ENCODE results near the gene BEST2.
"Not testable (repeated sequence)": the region's sequence is repeated elsewhere in the genome, so short reads cannot be mapped to it uniquely, and the experiment has no call there.

BEST2 gene

DNA sequence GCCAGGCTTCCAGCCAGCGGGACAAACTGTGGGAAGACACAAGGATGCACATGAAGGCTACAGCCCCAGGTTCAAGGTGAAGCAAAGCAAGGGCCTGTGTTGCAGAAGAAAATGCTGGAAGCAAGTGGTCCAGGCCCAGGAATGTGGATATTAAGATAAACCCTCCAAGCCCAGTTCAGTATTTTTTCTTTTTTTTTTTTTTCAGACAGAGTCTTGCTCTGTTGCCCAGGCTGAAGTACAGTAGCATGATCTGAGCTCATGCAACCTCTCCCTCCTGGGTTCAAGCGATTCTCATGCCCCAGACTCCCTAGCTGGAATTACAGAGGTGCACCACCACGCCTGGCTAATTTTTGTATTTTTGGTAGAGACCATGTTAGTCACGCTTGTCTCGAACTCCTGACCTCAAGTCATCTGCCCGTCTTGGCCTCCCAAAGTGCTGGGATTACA lies 45.6 kb downstream of the BEST2 start:
- Histone ChIP-seq H3F3A (ENCODE audit: insufficient read depth, low read length) (no peaks in the 10 kb centered on the region), H4K20me1 (ENCODE audit: insufficient read depth, low read length) (no peaks in the 10 kb centered on the region), H3K4me3 (ENCODE audit: low read depth, low read length, poor library complexity, severe bottlenecking) (no peak overlapping the region), H3K9me2 (ENCODE audit: low read depth, low read length) (no peaks in the 10 kb centered on the region), H3K4me1 (ENCODE audit: insufficient read depth, low read length, severe bottlenecking) (peaks cover 33% of the 10 kb centered on the region), H3K9me3 (ENCODE audit: low read length) (no peaks in the 10 kb centered on the region), H3K36me3 (ENCODE audit: insufficient read depth, low read length) (peaks cover 16% of the 10 kb centered on the region; the same call in 1 of the 2 replicates), H2AFZ (ENCODE audit: low read length) (no peak overlapping the region), H3K4me2 (ENCODE audit: low read length) (no peak overlapping the region), H3K79me2 (ENCODE audit: insufficient read depth, low read length) (no peaks in the 10 kb centered on the region), H3K9ac (ENCODE audit: low read length) (no peak overlapping the region), H3K27me3 (ENCODE audit: insufficient read depth, low read length) (no peaks in the 10 kb centered on the region), H3K27ac (ENCODE audit: low read depth, low read length, poor library complexity, severe bottlenecking) (no peak overlapping the region)
- TF ChIP-seq EZH2 (IDR thresholded peaks at IDR 0.05; ENCODE audit: borderline replicate concordance, low read length): no peak
- TF ChIP-seq, protein P1, sequence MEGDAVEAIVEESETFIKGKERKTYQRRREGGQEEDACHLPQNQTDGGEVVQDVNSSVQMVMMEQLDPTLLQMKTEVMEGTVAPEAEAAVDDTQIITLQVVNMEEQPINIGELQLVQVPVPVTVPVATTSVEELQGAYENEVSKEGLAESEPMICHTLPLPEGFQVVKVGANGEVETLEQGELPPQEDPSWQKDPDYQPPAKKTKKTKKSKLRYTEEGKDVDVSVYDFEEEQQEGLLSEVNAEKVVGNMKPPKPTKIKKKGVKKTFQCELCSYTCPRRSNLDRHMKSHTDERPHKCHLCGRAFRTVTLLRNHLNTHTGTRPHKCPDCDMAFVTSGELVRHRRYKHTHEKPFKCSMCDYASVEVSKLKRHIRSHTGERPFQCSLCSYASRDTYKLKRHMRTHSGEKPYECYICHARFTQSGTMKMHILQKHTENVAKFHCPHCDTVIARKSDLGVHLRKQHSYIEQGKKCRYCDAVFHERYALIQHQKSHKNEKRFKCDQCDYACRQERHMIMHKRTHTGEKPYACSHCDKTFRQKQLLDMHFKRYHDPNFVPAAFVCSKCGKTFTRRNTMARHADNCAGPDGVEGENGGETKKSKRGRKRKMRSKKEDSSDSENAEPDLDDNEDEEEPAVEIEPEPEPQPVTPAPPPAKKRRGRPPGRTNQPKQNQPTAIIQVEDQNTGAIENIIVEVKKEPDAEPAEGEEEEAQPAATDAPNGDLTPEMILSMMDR (IDR thresholded peaks at IDR 0.05; ENCODE audit: low read length): no peak

DNA sequence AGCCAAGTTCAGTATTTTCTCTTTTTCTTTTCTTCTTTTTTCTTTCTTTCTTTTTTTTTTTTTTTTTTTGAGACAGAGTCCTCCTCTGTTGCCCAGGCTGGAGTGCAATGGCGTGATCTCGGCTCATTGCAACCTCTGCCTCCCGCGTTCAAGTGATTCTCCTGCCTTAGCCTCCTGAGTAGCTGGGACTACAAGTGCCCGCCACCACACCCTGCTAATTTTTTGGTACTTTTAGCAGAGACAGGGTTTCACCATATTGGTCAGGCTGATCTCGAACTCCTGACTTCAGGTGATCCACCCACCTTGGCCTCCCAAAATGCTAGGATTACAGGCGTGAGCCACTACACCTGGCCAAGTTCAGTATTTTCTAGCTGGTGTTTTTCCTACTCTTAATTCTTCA lies 46.0 kb downstream of the BEST2 start:
- not testable (repeated sequence) for H3K9me2 ChIP-seq (ENCODE audit: low read depth, low read length); H3F3A ChIP-seq (ENCODE audit: insufficient read depth, low read length); H3K79me2 ChIP-seq (ENCODE audit: insufficient read depth, low read length); H3K9ac ChIP-seq (ENCODE audit: low read length); H2AFZ ChIP-seq (ENCODE audit: low read length); H3K4me3 ChIP-seq (ENCODE audit: low read depth, low read length, poor library complexity, severe bottlenecking); H3K27ac ChIP-seq (ENCODE audit: low read depth, low read length, poor library complexity, severe bottlenecking); H3K9me3 ChIP-seq (ENCODE audit: low read length); H4K20me1 ChIP-seq (ENCODE audit: insufficient read depth, low read length); H3K4me2 ChIP-seq (ENCODE audit: low read length); H3K27me3 ChIP-seq (ENCODE audit: insufficient read depth, low read length)
- Histone ChIP-seq H3K36me3 (ENCODE audit: insufficient read depth, low read length) (peaks cover 16% of the 10 kb centered on the region; the same call in 1 of the 2 replicates), H3K4me1 (ENCODE audit: insufficient read depth, low read length, severe bottlenecking) (peaks cover 37% of the 10 kb centered on the region)

DNA sequence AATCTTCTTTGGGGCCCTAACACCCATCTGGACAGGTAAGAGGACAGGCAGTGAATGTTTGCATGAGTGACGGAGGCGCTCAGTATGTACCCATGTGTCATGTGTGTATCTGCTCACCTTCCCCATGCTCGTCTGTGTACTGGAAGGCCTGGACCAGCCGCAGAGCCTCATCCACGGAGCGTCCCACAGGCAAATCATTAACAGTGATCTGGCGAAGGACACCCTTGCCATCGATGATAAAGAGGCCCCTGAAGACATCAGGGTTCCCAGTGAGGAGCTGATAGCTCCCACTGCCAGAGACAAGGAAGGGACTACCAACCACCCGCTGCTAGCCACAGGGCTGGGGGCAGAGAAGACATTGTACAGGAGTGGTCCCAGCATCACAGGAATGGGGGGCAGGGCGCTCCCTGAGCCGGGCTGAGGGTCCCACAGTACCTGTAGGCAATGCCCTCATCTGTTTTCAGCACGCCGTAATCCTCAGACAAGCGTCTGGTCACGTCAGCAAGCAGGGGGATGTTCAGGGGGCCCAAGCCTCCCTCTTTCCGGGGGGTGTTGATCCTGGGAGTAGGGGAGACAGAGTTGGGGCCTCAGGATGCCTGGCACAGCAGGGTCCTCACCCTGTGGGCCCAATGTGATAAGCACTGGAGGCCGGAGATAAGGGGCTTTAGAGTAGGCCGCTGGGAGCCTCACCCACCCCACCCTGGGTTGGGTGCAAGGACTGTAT lies 48.3 kb downstream of the BEST2 start:
- H3K27me3 ChIP-seq (ENCODE audit: insufficient read depth, low read length): no peaks in the 10 kb centered on the region
- no peaks in the 10 kb centered on the region for H3K79me2 ChIP-seq (ENCODE audit: insufficient read depth, low read length)
- peaks cover 16% of the 10 kb centered on the region; the same call in 1 of the 2 replicates for H3K36me3 ChIP-seq (ENCODE audit: insufficient read depth, low read length)
- no peaks in the 10 kb centered on the region for H4K20me1 ChIP-seq (ENCODE audit: insufficient read depth, low read length)
- no peaks in the 10 kb centered on the region for H3K9me2 ChIP-seq (ENCODE audit: low read depth, low read length)
- peak overlapping the region; percentile 50 for H3K27ac ChIP-seq (ENCODE audit: low read depth, low read length, poor library complexity, severe bottlenecking)
- peak overlapping the region; percentile 97 for H3K4me3 ChIP-seq (ENCODE audit: low read depth, low read length, poor library complexity, severe bottlenecking)
- peaks cover 29% of the 10 kb centered on the region for H3K4me1 ChIP-seq (ENCODE audit: insufficient read depth, low read length, severe bottlenecking)
- no peak for TF ChIP-seq EZH2 (IDR thresholded peaks at IDR 0.05; ENCODE audit: borderline replicate concordance, low read length)
- TF ChIP-seq, protein P1 (IDR thresholded peaks at IDR 0.05; ENCODE audit: low read length): no peak
- H2AFZ ChIP-seq (ENCODE audit: low read length): no peak overlapping the region
- peak overlapping the region; percentile 98; the same call in 1 of the 2 replicates for H3K9ac ChIP-seq (ENCODE audit: low read length)
- no peaks in the 10 kb centered on the region for H3F3A ChIP-seq (ENCODE audit: insufficient read depth, low read length)
- H3K4me2 ChIP-seq (ENCODE audit: low read length): peak overlapping the region; percentile 74
- H3K9me3 ChIP-seq (ENCODE audit: low read length): no peaks in the 10 kb centered on the region

DNA sequence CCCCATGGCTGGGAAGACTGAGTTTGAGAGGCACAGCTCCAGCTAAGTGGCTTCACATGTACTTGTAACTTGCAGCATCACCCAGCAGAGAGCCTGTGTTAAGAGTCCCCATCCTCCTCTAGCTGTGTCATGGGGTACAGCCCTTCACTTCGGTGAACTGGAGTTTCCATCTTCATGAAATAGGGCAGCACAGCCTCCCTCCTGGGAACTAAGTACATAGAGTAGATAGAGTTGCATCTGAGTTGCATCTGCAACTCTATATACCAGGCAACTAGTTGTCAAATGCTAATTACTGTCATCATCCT lies 48.8 kb downstream of the BEST2 start:
- peak overlapping the region; percentile 97 for H3K4me3 ChIP-seq (ENCODE audit: low read depth, low read length, poor library complexity, severe bottlenecking)
- no peaks in the 10 kb centered on the region for H3K9me2 ChIP-seq (ENCODE audit: low read depth, low read length)
- no peaks in the 10 kb centered on the region for H3K79me2 ChIP-seq (ENCODE audit: insufficient read depth, low read length)
- peaks cover 16% of the 10 kb centered on the region; the same call in 1 of the 2 replicates for H3K36me3 ChIP-seq (ENCODE audit: insufficient read depth, low read length)
- no peaks in the 10 kb centered on the region for H4K20me1 ChIP-seq (ENCODE audit: insufficient read depth, low read length)
- no peaks in the 10 kb centered on the region for H3F3A ChIP-seq (ENCODE audit: insufficient read depth, low read length)
- no peaks in the 10 kb centered on the region for H3K9me3 ChIP-seq (ENCODE audit: low read length)
- peaks cover 29% of the 10 kb centered on the region for H3K4me1 ChIP-seq (ENCODE audit: insufficient read depth, low read length, severe bottlenecking)
- TF ChIP-seq, protein P1 (IDR thresholded peaks at IDR 0.05; ENCODE audit: low read length): no peak
- TF ChIP-seq EZH2 (IDR thresholded peaks at IDR 0.05; ENCODE audit: borderline replicate concordance, low read length): no peak
- peak overlapping the region; percentile 98 for H3K9ac ChIP-seq (ENCODE audit: low read length)
- H3K27ac ChIP-seq (ENCODE audit: low read depth, low read length, poor library complexity, severe bottlenecking): peak overlapping the region; percentile 50
- no peak overlapping the region for H2AFZ ChIP-seq (ENCODE audit: low read length)
- peak overlapping the region; percentile 74 for H3K4me2 ChIP-seq (ENCODE audit: low read length)
- H3K27me3 ChIP-seq (ENCODE audit: insufficient read depth, low read length): no peaks in the 10 kb centered on the region

All from OCI-LY1 (cell line).